HEK293 (cell line): Measurements from ENCODE around the gene CCSER1.

Experiments
- CTCF ChIA-PET: fragments of 350-600 bp; formaldehyde crosslinking; extraction: SDS; loops from one replicate; lab custom pipeline; 2021; ENCODE audit warnings: antibody characterized with exemption; lab: Yijun Ruan, JAX
- POLR2A ChIA-PET: fragments of 300-600 bp; formaldehyde crosslinking; extraction: SDS; loops from one replicate; lab custom pipeline; 2020; ENCODE audit warnings: antibody characterized with exemption, inconsistent platforms; lab: Yijun Ruan, JAX
- H3K27ac ChIP-seq: fragments of 200-500 bp; sonication (Bioruptor generic); 2 replicates; pipeline ENCODE4 v1.5.1; 2014; ENCODE audit warnings: low read depth, low read length, control low read depth, inconsistent platforms; ENCODE audit errors: extremely low read depth
- H3K36me3 ChIP-seq, 2 experiments: fragments of 200-500 bp in 1 of 2; sonication (Bioruptor generic) in 1 of 2; 1 replicate in 1 of 2; 2 replicates in 1 of 2; pipeline ENCODE4 v1.5.1; 2014 to 2017; ENCODE audit warnings: inconsistent platforms in 2 of 2, low read length in 2 of 2; ENCODE audit not compliant: control insufficient read depth in 2 of 2, insufficient read depth in 1 of 2
- H3K4me1 ChIP-seq: fragments of 200-500 bp; sonication (Bioruptor generic); 2 replicates; pipeline ENCODE4 v1.5.1; 2014; ENCODE audit warnings: mild to moderate bottlenecking, low read length, inconsistent platforms; ENCODE audit not compliant: control insufficient read depth, insufficient read depth
- H3K4me3 ChIP-seq: 2 replicates; pipeline ENCODE4 v1.5.1; 2011; ENCODE audit warnings: low read depth, mild to moderate bottlenecking, control low read depth, low read length, moderate library complexity
- H3K9me3 ChIP-seq: fragments of 200-500 bp; sonication (Bioruptor generic); 2 replicates; pipeline ENCODE4 v1.5.1; 2014; ENCODE audit warnings: low read depth, low read length, inconsistent platforms; ENCODE audit not compliant: control insufficient read depth, insufficient read depth
- GFI1B ChIP-seq: fragments of 450-650 bp; formaldehyde crosslinking; IDR thresholded peaks from 2 replicates; pipeline ENCODE4 v1.5.1; 2016; ENCODE audit warnings: missing biosample characterization, missing genetic modification characterization
- GLI2 ChIP-seq: fragments of 450-650 bp; formaldehyde crosslinking; IDR thresholded peaks from 2 replicates; pipeline ENCODE4; 2017; ENCODE audit warnings: missing biosample characterization, missing genetic modification characterization, low read depth, borderline replicate concordance
- HOXC10 ChIP-seq: sonication (generic); formaldehyde crosslinking; IDR thresholded peaks from 2 replicates; pipeline ENCODE4 v1.8.1; 2023; ENCODE audit warnings: mild to moderate bottlenecking, missing genetic modification reagents
- IKZF3 ChIP-seq: fragments of 450-650 bp; IDR thresholded peaks from 2 replicates; pipeline ENCODE4 v1.5.0; 2018; ENCODE audit warnings: missing biosample characterization, mild to moderate bottlenecking, missing genetic modification characterization, moderate library complexity
- MEIS1 ChIP-seq: sonication (generic); formaldehyde crosslinking; IDR thresholded peaks from 2 replicates; pipeline ENCODE4 v1.8.1; 2022; ENCODE audit warnings: missing genetic modification reagents, mild to moderate bottlenecking, borderline replicate concordance
- RBAK ChIP-seq: fragments of 450-650 bp; formaldehyde crosslinking; IDR thresholded peaks from 2 replicates; pipeline ENCODE4 v1.5.1; 2016; ENCODE audit warnings: missing biosample characterization, missing genetic modification characterization
- SALL2 ChIP-seq: fragments of 450-650 bp; formaldehyde crosslinking; IDR thresholded peaks from 2 replicates; pipeline ENCODE4 v1.5.0; 2017; ENCODE audit warnings: missing biosample characterization, mild to moderate bottlenecking, missing genetic modification characterization, borderline replicate concordance
- SP3 ChIP-seq: fragments of 450-650 bp; formaldehyde crosslinking; IDR thresholded peaks from 2 replicates; pipeline ENCODE4 v1.5.1; 2016; ENCODE audit warnings: missing biosample characterization, missing genetic modification characterization
- ZFP3 ChIP-seq: fragments of 450-650 bp; formaldehyde crosslinking; IDR thresholded peaks from 2 replicates; pipeline ENCODE4 v1.5.1; 2016; ENCODE audit warnings: low read depth, missing biosample characterization, missing genetic modification characterization
- ZIC2 ChIP-seq: fragments of 450-650 bp; formaldehyde crosslinking; IDR thresholded peaks from 2 replicates; pipeline ENCODE4 v1.5.1; 2016; ENCODE audit warnings: missing biosample characterization, missing genetic modification characterization
- ZNF19 ChIP-seq: fragments of 450-650 bp; formaldehyde crosslinking; IDR thresholded peaks from 2 replicates; pipeline ENCODE4; 2016; ENCODE audit warnings: missing biosample characterization, missing genetic modification characterization, low read depth
- ZNF223 ChIP-seq: fragments of 450-650 bp; formaldehyde crosslinking; IDR thresholded peaks from 2 replicates; pipeline ENCODE4 v1.5.1; 2016; ENCODE audit warnings: missing biosample characterization, missing genetic modification characterization
- ZNF48 ChIP-seq: fragments of 450-650 bp; formaldehyde crosslinking; IDR thresholded peaks from 2 replicates; pipeline ENCODE4 v1.5.1; 2016; ENCODE audit warnings: missing biosample characterization, missing genetic modification characterization
- ZNF501 ChIP-seq: fragments of 450-650 bp; formaldehyde crosslinking; IDR thresholded peaks from 2 replicates; pipeline ENCODE4 v1.5.1; 2016; ENCODE audit warnings: missing biosample characterization, missing genetic modification characterization
- ZNF549 ChIP-seq: fragments of 450-650 bp; IDR thresholded peaks from 2 replicates; pipeline ENCODE4 v1.5.1; 2018; ENCODE audit warnings: missing biosample characterization, missing genetic modification characterization, mild to moderate bottlenecking, inconsistent platforms, moderate library complexity
- ZNF670 ChIP-seq: fragments of 450-650 bp; formaldehyde crosslinking; IDR thresholded peaks from 2 replicates; pipeline ENCODE4 v1.5.1; 2016; ENCODE audit warnings: missing biosample characterization, missing genetic modification characterization, low read depth
- ZNF707 ChIP-seq: fragments of 450-650 bp; formaldehyde crosslinking; IDR thresholded peaks from 2 replicates; pipeline ENCODE4 v1.5.1; 2016; ENCODE audit warnings: missing biosample characterization, missing genetic modification characterization
- ZNF747 ChIP-seq: fragments of 450-650 bp; formaldehyde crosslinking; IDR thresholded peaks from 2 replicates; pipeline ENCODE4 v1.5.1; 2016; ENCODE audit warnings: missing biosample characterization, missing genetic modification characterization
- ZNF768 ChIP-seq: fragments of 450-650 bp; formaldehyde crosslinking; IDR thresholded peaks from 2 replicates; pipeline ENCODE4 v1.5.1; 2018; ENCODE audit warnings: missing biosample characterization, mild to moderate bottlenecking, missing genetic modification characterization
- TF ChIP-seq, protein P1 (sequence below): fragments of 450-650 bp; formaldehyde crosslinking; IDR thresholded peaks from 2 replicates; pipeline ENCODE4 v1.5.1; 2016; ENCODE audit warnings: missing biosample characterization, missing genetic modification characterization
- TF ChIP-seq, protein P2 (sequence below): fragments of 450-650 bp; formaldehyde crosslinking; IDR thresholded peaks from 2 replicates; pipeline ENCODE4 v1.5.1; 2017; ENCODE audit warnings: missing biosample characterization, missing genetic modification characterization
- TF ChIP-seq, protein P3 (sequence below): fragments of 450-650 bp; formaldehyde crosslinking; IDR thresholded peaks from 2 replicates; pipeline ENCODE4 v1.5.1; 2016; ENCODE audit warnings: missing biosample characterization, missing genetic modification characterization
- TF ChIP-seq, protein P4 (sequence below): fragments of 450-650 bp; formaldehyde crosslinking; IDR thresholded peaks from 2 replicates; pipeline ENCODE4 v1.5.1; 2016; ENCODE audit warnings: missing biosample characterization, missing genetic modification characterization

CCSER1 gene

DNA sequence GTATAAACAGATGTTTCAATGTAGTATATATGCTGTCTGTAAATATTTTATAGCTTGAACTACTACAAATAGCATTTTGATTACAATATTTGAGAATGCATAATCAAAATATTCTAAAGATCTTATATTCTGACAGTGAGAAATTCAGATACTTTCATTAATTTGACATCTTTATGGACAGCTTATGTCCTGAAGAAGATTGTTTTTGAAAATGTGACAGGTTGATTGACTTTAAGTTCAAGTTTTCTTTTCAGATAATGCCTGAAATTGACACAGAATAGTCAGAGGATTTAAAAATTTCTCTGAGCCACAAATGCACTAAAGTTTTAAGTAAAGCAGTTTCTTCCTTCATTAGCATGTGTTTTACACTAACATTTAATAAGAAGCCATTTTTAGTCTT is 799.8 kb downstream of the CCSER1 start (continued):
- TF ChIP-seq RBAK (tag by site-specific recombination) (no peak), ZNF747 (tag by site-specific recombination) (no peak), ZIC2 (tag by site-specific recombination) (no peak)

DNA sequence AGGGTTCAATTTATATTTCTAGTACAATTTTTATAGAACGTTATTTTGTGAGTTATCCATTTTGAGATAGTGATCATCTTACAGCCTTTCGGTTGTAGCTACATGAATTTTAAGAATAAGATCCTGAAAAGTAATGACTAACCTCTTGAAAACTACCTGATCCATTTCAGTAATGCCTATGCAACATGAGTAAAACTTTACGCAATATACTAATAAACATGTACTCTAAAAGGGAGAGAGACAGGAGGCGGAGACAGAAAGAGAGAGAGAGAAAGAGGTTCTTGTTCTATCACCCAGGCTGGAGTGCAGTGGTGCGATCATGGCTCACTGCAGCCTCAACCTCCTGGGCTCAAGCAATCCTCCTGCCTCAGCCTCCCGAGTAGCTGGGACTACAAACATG is 816.1 kb downstream of the CCSER1 start:
- ChIA-PET POLR2A (no interaction called here), CTCF (interaction anchor here (0.7 kb wide), 1 partner anchor 307 kb away, joined by 3 read pairs; no protein-coding TSS in a partner anchor)
- Histone ChIP-seq H3K4me3 (no peak overlapping the region), H3K9me3 (no peaks in the 10 kb centered on the region), H3K27ac (no peak overlapping the region), H3K4me1 (no peaks in the 10 kb centered on the region), H3K36me3 (no peaks in the 10 kb centered on the region)
- TF ChIP-seq ZNF48 (no peak), ZNF19 (no peak), GLI2 (tag by site-specific recombination) (no peak), ZNF549 (tag by site-specific recombination) (no peak)
- TF ChIP-seq, protein P1, sequence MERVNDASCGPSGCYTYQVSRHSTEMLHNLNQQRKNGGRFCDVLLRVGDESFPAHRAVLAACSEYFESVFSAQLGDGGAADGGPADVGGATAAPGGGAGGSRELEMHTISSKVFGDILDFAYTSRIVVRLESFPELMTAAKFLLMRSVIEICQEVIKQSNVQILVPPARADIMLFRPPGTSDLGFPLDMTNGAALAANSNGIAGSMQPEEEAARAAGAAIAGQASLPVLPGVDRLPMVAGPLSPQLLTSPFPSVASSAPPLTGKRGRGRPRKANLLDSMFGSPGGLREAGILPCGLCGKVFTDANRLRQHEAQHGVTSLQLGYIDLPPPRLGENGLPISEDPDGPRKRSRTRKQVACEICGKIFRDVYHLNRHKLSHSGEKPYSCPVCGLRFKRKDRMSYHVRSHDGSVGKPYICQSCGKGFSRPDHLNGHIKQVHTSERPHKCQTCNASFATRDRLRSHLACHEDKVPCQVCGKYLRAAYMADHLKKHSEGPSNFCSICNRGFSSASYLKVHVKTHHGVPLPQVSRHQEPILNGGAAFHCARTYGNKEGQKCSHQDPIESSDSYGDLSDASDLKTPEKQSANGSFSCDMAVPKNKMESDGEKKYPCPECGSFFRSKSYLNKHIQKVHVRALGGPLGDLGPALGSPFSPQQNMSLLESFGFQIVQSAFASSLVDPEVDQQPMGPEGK (tag by site-specific recombination): no peak
- TF ChIP-seq, protein P2, sequence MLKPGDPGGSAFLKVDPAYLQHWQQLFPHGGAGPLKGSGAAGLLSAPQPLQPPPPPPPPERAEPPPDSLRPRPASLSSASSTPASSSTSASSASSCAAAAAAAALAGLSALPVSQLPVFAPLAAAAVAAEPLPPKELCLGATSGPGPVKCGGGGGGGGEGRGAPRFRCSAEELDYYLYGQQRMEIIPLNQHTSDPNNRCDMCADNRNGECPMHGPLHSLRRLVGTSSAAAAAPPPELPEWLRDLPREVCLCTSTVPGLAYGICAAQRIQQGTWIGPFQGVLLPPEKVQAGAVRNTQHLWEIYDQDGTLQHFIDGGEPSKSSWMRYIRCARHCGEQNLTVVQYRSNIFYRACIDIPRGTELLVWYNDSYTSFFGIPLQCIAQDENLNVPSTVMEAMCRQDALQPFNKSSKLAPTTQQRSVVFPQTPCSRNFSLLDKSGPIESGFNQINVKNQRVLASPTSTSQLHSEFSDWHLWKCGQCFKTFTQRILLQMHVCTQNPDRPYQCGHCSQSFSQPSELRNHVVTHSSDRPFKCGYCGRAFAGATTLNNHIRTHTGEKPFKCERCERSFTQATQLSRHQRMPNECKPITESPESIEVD: no peak

DNA sequence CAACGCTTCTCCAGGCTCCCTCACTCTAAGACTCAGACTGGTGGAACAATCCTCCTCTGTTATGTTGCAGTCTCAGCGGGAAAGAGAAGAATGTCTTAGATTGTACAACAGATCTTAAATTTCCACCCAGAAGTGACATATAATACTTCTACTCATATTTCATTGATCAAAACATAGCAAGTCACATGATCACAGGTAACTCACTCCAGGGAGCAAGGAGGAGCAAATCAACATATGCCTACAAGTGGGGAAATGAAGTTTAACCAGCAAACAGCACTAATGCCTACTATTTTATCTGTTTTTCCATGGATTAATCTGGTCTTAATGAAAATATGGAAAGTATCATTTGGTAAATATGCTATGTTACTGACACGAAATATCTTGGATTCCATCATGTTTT is 819.8 kb downstream of the CCSER1 start:
- no peaks in the 10 kb centered on the region for H3K36me3 ChIP-seq
- ChIA-PET CTCF (interaction anchor here (0.6 kb wide), 1 partner anchor 155 kb away, joined by 5 read pairs; no protein-coding TSS in a partner anchor), POLR2A (no interaction called here)
- TF ChIP-seq, protein P3, sequence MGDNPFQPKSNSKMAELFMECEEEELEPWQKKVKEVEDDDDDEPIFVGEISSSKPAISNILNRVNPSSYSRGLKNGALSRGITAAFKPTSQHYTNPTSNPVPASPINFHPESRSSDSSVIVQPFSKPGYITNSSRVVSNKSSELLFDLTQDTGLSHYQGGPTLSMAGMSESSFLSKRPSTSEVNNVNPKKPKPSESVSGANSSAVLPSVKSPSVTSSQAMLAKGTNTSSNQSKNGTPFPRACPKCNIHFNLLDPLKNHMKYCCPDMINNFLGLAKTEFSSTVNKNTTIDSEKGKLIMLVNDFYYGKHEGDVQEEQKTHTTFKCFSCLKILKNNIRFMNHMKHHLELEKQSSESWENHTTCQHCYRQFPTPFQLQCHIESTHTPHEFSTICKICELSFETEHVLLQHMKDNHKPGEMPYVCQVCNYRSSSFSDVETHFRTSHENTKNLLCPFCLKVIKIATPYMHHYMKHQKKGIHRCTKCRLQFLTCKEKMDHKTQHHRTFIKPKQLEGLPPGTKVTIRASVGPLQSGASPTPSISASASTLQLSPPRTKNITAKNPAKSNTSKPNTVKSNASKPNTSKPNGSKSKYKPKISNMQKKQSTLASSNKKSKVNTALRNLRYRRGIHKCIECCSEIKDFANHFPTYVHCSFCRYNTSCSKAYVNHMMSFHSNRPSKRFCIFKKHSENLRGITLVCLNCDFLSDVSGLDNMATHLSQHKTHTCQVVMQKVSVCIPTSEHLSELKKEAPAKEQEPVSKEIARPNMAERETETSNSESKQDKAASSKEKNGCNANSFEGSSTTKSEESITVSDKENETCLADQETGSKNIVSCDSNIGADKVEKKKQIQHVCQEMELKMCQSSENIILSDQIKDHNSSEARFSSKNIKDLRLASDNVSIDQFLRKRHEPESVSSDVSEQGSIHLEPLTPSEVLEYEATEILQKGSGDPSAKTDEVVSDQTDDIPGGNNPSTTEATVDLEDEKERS: no peak
- no peak for TF ChIP-seq ZNF670 (tag by site-specific recombination)
- TF ChIP-seq HOXC10: no peak
- TF ChIP-seq ZFP3 (tag by site-specific recombination): no peak
- no peak for TF ChIP-seq IKZF3
- TF ChIP-seq, protein P4, sequence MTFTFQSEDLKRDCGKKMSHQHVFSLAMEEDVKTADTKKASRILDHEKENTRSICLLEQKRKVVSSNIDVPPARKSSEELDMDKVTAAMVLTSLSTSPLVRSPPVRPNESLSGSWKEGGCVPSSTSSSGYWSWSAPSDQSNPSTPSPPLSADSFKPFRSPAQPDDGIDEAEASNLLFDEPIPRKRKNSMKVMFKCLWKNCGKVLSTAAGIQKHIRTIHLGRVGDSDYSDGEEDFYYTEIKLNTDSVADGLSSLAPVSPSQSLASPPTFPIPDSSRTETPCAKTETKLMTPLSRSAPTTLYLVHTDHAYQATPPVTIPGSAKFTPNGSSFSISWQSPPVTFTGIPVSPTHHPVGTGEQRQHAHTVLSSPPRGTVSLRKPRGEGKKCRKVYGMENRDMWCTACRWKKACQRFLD: no peak
- no peak for TF ChIP-seq ZNF768 (tag by site-specific recombination)
- no peak for TF ChIP-seq MEIS1 (CRISPR knock-in tag)
- TF ChIP-seq SP3 (tag by site-specific recombination): no peak
- no peak for TF ChIP-seq SALL2 (tag by site-specific recombination)
- TF ChIP-seq ZNF549 (tag by site-specific recombination): no peak
- no peak for TF ChIP-seq ZNF501 (tag by site-specific recombination)
- no peak for TF ChIP-seq ZNF223 (tag by site-specific recombination)
- no peak for TF ChIP-seq ZNF707 (tag by site-specific recombination)
- no peak for TF ChIP-seq GFI1B (tag by site-specific recombination)
- no peak overlapping the region for H3K4me3 ChIP-seq
- H3K9me3 ChIP-seq: no peaks in the 10 kb centered on the region
- no peaks in the 10 kb centered on the region; the same call in 1 of the 2 replicates for H3K4me1 ChIP-seq
- H3K27ac ChIP-seq: no peak overlapping the region
